Inflammatory macrophage treated with lipopolysaccharide for 1 hour (primary cell): ENCODE data around the gene EXT2.

Experiments used
- DNase-seq, 2 donors: peaks; one replicate each; pipeline ENCODE4 v3.0.0-alpha.2; 2020 to 2022

EXT2 gene

DNA sequence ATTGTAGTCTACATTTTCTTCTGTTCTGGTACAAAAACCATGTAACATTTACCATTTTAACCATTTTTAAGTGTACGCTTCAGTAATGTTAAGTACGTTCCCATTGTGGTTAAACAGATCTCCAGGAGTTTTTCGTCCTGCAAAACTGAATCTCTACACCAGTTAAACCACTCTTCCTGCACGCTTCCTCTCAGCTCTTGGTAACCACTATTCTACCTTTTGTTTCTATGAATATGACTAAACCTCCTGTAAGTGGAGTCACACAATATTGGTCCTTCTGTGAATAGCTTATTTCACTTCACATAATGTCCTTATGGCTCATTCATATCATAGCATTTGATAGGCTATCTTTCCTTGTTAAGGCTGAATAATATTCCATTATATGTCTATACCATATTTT, 7.1 kb upstream of the EXT2 start:
- no peak for DNase-seq

DNA sequence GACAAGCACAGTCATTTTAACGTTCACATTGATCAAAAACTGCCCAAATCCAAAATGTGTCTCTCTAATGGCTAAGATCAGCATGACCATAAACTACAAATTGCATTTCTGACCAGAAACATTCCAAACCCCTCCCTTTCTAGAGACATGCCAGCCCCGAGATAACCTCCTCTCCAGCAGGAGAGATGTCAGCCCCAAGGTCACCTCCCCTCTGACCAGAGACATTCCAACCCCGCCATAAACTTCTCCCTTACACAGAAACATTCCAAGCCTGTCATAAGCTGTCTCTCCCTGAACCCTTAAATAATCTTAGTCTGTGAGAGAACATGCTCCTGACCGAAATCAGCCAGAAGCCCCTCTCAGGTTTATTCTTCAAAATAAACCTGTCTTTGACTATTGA, 6.6 kb upstream of the EXT2 start:
- no peak for DNase-seq

DNA sequence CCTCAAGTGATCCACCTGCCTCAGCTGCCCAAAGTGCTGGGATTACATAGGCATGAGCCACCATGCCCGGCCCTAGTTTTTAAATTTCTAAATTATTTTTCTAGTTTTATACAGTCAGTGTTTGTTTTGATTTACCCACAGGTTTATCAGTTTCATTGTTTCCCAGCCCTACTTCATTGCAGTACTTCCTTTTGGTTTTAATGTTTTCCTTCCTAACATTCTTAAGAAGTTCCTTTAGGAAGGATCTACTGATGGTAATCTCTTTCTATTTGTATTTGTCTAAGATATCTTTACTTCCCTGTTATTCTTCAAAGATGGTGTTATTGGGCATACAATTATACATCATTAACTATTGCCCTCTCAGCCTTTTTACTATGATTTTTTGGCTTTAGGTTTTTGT, 4.9 kb upstream of the EXT2 start:
- no peak for DNase-seq

DNA sequence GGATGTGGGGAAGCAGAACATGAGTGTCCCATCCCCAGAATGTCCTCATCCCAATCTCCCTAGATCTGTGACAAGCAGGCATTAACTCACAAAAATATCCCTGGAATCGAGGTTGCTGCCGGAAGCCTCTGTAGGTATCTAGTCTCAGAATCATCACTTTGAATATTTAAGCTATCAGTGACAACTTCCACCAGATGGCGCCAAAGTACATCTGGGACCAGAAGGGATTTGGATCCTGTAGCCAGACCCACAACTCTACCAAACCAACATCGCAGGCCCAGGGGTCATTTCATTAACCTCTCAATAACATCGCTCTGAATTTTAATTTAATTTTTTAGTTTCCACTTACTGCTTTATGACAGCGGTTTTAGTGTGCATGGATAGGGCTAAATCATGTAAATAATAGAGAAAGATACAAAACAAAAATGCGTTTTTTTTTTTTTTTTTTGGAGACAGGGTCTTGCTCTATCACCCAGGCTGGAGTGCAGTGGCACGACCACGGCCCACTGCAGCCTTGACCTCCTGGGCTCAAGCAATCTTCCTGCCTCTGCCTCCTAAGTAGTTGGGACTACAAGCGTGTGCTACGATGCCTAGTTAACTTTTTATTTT, 1.1 kb upstream of the EXT2 start:
- DNase-seq = peak; percentile 72 to 93

DNA sequence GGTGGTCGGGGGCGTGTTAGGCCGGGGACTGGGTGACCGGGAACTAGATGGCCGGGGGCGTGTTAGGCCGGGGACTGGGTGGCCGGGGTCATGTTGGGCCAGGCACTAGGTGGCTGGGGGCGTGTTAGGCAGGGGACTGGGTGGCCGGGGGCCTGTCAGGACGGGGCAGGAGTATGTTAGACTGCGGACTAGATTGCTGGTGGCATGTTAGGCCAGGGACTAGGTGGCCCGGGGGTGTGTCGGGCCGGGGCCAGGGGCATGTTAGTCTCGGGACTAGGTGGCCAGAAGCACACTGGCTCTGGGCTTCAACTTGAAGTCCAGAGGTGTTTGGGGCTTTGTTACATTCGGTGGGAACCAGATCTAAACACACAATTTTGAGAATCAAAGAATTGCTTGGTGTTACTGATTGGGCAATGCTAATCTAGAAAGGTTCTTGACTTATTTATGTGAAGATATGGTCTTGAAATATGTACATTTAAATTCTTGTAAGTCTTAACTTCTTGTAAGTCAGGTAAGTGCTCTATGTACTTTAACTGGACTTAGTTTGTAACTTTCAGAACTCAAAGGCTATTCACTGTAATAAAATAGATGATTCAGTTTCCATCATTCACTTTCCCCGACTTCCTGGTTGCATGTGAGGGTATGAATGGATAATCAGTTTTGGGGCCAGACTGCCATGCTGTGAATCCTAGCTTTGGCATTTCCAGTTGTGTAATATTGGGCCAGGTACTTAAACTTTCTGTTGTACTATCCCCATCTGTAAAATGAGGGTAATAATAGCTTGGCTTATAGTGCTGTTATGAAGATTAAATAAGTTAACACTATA, 1.1 kb downstream of the EXT2 start:
- no peak for DNase-seq

DNA sequence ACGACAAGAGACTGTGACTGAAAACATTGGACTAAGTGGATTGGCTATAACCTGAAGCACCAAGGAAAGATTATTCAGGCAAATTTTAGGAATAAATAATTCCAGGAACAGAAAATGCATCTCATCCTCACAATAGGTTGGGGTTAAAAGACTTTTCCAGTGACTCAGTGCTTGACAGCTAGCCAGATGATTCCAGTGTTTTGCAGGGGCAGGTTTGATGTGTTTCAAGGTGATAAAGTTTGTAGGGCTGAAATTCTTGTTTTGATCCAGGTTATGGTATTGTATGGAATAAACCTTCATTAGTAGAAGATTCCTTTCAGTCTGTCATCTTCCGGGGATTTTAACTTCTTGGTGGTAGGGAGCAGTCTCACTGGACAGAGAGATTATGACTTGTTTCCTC, 2.3 kb downstream of the EXT2 start:
- no peak for DNase-seq

DNA sequence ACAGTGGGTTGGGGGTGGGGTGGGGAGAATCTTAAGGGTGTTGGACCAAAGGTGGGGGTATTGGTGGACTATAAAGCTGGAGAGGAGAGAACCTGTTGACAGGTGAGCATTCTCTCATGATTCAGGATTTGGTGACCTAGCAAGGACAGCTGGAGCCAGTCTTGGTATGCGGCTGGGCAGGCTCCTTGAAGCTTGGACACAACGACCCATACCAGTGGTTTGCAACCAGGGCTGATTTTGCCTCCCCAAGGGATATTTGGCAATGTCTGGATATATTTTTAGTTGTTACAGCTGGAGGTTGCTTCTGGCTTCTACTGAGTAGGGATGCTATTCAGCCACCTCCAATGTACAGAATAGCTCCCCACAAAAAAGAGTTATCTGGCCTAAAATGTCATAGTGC, 5.6 kb downstream of the EXT2 start:
- no peak for DNase-seq

DNA sequence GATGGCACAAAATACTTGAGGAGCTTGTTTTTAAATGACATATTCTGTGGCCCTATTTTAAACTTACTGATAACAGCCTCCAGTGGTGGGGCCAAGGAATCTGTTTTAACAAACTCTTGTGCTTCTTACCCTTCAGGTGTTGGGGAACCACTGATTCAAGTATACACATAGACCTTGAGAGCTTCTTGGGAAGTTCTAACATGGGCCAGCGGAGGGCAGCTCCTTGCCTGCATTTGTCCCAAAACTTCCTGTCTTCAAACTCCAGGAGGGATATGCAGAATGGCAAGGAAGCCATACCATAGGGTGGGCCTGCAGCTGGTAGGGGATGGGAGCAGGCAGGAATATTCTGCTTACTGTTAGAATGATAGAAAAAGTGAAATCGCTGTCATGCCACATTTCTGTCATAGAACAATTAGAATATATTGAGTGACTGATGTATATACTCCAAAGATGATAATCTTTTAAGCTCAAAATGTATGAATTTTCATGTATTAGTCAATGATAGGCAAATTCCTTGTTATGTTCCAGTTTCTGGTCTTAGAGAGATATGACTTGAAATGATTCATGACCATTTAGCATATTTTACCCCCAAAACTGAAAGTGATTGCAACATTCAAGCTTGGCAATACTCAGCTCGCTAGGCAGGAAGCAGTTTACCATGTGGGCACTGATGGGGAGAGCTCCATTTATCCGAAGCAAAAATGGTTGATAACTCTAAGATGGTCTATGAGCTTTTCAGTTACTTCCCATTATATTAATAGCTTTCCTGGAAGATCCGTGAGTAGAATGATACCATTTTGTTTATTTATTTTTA, 9.2 kb downstream of the EXT2 start:
- peak; percentile 23 to 32 for DNase-seq

DNA sequence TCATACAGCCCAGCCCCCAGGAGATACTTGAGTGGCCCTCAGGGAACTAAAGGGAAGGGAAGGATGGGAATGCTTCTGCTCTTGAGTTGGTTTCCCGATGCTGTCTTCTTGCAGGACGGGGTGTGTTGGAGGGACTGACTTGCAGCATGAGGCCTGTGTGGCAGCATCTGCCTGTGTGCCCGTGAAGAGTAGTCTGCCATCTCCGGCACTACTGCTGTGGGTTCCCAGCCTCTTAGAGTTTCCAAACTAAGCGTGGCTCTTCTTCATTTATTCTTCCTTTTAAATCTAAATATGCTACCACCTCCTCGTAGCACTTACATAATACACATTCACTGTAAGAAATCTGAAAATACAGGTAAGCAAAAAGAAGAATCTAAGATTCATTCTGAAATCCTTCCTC, 12.8 kb downstream of the EXT2 start:
- DNase-seq = no peak

DNA sequence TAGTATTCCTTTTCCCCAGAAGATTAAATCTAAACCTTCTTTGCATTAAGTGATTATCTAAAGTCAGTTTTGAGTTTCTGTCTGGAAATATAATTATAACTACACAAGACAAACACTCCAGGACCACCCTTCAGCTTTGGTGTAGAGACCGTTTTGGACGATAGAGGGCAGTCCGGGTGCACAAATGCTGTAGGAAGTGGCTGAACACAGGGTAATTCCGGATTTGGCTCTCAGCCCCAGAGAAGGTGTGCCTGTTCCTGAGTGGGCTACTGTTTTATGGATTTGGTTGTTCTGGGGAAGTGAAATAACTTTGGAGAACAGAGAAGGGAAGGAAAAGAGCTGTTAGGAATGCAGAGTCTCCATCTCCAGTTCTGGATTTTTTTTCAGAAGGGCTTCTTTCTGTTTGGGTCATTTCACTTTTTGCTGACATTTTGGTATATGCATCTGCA, 14.8 kb downstream of the EXT2 start:
- DNase-seq = peak; percentile 31 to 63

DNA sequence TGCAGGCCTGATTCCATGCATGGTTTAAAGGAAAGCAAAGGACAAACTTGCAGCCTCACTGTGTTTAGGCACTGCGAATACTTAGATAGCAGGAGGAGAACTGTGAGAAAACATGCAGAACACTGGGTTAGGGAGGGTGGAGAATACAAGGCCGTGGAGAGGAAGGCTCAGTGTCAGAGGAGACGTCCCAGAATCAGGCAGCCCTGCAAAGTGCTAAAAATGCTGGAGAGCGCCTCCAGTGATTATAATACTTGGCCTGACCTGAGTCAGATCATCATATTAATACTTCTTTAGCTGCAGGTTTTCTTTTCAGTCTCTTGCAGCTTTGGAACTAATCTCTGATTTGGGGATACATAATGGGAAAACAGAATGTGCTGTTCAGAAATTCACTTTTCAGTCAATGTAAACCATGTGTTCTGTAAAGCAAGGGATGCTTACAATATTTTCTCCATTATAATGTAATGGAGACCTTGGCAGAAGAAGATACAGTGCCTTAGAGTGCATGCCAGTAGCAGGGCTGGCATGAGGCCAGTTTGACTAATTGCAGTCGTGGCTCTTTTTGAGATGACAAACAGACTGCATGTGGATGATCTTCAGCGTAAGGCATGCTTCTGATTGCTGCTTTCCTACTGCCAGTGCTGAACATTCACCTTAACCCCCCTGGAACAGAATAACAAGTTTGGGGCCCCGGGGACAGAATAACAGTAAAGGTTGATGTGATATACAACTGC, 16.8 kb downstream of the EXT2 start:
- DNase-seq = no peak

DNA sequence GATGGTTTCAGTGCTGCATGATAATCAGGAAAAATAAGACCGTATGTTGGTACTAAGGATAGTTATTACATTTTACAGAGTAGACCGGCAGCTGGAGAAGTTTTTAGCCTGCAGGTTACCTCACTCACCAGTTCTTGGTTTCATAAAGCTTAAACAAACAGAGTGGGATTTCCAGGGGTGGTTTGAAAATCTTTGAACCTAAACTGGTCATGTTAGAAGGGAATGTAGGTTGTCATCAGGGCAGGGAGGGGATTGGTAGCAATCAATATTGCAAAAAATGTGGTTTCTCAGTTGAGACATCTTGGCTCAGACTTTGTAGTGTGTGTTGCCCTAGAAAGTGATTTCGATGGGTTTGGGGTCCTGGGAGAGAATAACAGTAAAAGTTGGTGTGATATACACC, 17.5 kb downstream of the EXT2 start:
- no peak for DNase-seq

DNA sequence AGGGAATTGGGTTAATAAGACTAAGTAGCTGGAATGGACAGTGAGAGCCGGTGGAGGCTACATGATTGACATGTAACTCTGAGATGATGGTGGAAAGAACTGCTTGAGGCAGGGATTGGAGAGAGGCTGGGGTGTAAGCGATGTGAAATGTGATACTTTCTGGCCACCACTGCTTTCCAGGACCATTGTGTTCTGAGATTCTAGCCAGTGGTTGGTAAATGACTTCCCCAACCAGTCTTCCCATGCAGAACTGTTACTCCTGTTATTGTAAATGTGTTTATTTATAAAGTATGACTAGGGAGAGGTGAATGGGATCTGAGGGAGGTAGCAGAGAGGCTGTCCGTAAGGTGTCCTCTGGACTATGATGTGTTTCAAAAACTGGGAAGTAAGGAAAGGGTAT, 18.1 kb downstream of the EXT2 start:
- DNase-seq = no peak

DNA sequence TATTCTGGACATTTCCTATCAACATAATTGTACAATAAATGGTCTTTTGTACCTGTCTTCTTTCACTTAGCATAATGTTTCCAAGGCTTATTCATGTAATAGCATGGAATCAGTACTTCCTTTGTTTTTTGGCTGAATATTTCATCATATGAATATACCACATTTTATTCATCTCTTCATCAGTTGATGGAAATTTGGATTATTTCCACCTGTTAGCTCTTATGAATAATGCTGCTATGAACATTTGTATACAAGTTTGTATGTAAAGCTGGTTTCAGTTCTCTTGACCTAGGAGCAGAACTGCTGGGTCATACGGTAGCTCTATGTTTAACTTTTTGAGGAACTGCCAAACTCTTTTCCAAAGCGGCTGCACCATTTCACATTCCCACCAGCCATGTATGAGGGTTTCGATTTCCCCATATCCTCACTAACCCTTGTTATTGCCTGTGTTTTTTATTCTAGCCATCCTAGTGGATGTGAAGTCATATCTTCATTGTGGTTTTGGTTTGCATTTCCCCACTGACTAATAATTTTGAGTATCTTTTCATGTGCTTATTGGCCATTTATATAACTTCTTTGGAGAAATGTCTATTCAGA, 20.9 kb downstream of the EXT2 start:
- peak; percentile 51 to 52 for DNase-seq

DNA sequence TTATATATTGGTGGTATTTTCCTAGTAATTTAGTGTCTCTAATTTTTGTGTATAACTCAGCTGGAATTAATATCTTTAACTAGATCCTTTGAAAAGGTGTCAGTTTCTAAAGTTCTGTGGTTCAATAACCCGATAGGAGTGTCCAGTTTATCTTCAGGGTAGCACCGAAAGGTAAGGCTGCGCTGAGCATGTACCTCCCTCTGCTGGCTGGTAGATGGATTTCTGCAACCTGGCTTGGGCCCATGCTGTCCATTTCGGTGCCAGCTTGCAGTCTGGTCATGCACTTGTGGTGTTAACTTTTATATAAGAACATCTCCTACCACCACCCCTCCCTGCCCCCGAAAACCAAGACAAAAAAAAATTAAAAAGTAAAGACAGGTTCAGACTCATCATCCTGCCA, 24.7 kb downstream of the EXT2 start:
- DNase-seq = no peak

DNA sequence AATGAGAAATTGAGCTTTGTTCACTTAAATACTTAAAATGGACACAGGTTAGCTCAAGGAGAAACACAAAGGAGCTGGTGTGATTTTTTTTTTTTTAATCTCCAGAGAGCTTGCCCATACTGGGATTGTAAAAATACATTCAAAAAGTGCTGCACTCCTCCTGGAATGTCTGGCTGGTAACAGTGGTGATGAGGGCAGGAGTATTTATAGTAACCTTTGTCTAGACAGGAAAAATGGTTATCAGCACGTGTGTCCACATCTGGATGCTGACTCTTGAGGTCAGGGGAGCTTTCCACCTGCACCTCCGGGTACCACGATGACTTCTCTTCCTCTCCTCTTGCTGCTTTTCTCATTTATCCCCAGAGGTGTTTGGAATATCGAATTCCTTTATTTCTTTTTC, 30.1 kb downstream of the EXT2 start:
- no peak for DNase-seq

DNA sequence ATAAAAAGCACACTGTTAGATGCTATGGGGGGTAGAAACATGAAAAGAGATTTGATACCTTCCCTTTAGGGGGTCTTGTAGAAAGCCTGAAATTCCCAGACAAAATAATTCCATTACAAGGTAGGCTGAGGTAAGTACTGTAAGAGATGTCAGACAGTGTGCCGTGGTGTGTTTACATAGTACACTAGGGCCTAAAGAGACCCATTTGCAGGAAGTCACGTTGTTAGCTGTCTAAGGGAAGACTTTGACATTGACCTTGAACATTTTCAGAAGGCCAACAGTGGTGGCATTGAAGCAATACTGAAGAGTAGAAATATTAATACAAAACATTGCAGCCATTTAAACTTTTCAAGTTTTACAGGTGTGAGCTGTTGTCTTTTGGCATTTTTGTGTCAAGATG, 30.8 kb downstream of the EXT2 start:
- DNase-seq = no peak

DNA sequence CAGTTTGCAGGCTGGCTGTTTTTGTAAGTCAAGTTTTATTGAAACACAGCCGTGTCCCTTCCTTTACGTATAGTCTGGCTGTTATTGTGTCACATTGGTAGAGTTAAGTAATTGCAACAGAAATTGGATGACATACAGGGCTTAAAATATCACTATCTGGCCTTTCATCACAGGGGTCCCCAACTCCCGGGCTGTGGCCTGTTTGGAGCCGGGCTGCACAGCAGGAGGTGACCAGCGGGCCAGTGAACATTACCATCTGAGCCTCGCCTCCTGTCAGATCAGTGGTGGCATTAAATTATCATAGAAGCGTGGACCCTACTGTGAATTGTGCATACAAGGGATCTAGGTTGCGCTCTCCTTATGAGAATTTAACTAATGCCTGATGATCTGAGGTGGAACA, 31.7 kb downstream of the EXT2 start:
- DNase-seq = no peak

DNA sequence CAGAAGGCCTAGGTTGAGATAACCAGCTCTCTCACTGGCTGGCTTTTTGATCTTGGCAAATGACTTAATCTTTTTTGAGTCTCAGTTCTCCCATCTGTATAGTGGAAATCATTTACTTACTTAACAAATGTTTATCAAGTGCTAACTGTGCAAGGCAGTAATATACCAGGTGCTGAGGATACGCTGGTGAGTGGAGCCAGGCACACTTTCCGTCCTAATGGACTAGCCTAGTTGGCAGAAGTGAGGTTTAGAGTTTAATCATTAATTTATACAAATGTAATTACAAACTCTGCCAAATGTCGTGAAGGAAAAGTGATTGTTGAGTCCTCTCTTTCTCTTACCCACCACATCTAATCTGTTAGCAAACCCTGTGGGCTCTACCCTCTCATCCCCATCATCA, 33.3 kb downstream of the EXT2 start:
- no peak for DNase-seq

DNA sequence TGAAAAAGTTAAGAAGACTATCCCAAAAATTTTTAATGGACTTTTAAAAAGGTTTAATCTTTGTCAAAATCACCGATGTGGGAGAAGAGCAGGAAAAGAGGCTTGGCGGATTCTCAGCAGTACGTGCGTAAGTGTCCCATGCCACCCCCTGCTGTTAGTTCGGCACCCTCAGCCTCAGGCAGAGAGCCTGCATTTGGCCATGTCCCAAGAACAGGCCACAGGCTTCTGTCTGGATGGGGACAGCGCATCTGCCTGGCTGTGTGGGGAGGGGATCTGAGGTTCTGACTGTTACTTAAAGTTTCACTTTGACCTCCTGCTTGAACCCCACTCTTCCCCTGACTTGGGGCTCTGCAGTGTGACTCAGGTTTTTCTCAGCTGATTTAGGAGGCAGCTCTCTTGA, 35.3 kb downstream of the EXT2 start:
- DNase-seq = no peak

DNA sequence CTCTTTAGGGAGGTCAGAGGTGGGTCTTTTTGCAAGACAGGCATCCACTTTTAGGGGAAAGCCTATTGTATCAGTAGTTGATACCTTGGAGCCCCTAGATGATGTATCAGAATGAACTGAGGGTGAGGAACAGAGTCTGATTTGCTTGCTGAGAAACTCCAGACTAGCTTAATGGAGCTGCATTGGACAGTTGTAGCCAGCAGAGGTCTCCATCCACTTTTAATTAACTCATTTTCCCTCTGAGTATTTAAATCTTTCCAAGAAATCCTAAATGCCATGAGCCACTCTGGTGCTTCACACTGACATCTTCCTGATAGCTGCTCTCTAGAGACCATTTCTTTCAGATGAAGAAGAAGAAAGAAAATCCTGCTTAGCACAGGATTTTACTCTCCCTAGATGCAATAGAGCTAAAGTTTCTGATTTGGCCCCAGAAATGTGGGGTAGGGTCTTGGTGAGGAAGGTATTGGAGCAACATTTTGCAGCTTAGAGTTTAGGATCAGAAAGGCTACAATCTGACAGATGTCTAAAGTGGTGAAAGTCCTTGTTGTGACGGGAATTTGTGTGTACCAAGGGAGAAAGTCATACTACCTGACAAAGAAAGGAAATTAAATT, 38.0 kb downstream of the EXT2 start:
- peak in 1 of 2 donors; percentile 14 for DNase-seq

DNA sequence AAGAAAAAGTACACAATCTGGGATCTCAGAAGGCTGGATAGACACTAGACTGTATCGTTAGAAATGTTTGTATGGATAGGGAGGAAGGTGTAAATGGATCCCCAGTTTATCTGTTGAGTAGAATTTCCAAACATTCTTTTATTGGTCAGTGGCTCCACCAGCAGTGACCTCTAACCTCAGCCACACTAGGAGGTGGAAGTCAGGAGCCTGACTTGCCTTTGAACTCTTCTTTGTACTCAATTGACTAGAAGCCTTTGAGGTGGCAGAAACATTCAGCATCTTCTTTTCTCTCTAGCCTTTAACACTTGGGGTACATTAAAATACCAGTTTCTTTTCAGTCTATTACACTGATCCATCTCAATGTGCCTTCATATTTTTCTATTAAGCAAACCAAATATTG, 39.1 kb downstream of the EXT2 start:
- DNase-seq = no peak
